Measurements from ENCODE around the gene TIMP3.

GRCh38 chr22:32849501-32849900 is 48.0 kb downstream of the TIMP3 start:
- TF ChIP-seq CTCF (IDR thresholded peaks at IDR 0.05; ENCODE audit: extremely low read depth in 1 of 2, insufficient read depth in 1 of 2, low read depth in 1 of 2, low read length in 2 of 2) (no peak), POLR2A (IDR thresholded peaks at IDR 0.05; ENCODE audit: low read depth, low read length) (no peak), MAX (IDR thresholded peaks at IDR 0.05; ENCODE audit: insufficient read depth, insufficient read length) (no peak), POLR2AphosphoS5 (IDR thresholded peaks at IDR 0.05; ENCODE audit: insufficient read depth, low read depth, low read length) (no peak), EZH2 (IDR thresholded peaks at IDR 0.05; ENCODE audit: borderline replicate concordance, low read depth, low read length, severe bottlenecking) (no peak), MYC (IDR thresholded peaks at IDR 0.05; ENCODE audit: low read depth, low read length) (no peak), JUN (IDR thresholded peaks at IDR 0.05; ENCODE audit: borderline replicate concordance, insufficient read depth, insufficient read length, low read depth) (no peak)
